Epithelial cell of proximal tubule (primary cell): Measurements from ENCODE around the gene CYSTM1. TPM values are rescaled to one million over a fixed set of nuclear protein-coding genes. Genes with fewer than 3 reads are reported as not detected.

Source experiments
- DNase-seq: peaks from one replicate; pipeline ENCODE4 v3.0.0-alpha.2; 2011; ENCODE audit warnings: low read depth
- H3K4me3 ChIP-seq: 2 replicates; pipeline ENCODE4 v1.5.1; 2011; ENCODE audit warnings: low read depth, mild to moderate bottlenecking, low read length
- total RNA-seq: library from RNA; depleted of rRNA; stranded (reverse); fragments of >200 nt; gene quantifications from 2 replicates; pipeline ENCODE4 v1.2.3, GENCODE V29; 2015
- TF ChIP-seq, protein P1 (sequence below): conservative IDR thresholded peaks from 2 replicates; pipeline ENCODE4 v1.5.1; 2012; ENCODE audit warnings: low read depth, mild to moderate bottlenecking, low read length

CYSTM1 gene
- total RNA-seq, 1 donor from 2014 or later = 161 TPM

DNA sequence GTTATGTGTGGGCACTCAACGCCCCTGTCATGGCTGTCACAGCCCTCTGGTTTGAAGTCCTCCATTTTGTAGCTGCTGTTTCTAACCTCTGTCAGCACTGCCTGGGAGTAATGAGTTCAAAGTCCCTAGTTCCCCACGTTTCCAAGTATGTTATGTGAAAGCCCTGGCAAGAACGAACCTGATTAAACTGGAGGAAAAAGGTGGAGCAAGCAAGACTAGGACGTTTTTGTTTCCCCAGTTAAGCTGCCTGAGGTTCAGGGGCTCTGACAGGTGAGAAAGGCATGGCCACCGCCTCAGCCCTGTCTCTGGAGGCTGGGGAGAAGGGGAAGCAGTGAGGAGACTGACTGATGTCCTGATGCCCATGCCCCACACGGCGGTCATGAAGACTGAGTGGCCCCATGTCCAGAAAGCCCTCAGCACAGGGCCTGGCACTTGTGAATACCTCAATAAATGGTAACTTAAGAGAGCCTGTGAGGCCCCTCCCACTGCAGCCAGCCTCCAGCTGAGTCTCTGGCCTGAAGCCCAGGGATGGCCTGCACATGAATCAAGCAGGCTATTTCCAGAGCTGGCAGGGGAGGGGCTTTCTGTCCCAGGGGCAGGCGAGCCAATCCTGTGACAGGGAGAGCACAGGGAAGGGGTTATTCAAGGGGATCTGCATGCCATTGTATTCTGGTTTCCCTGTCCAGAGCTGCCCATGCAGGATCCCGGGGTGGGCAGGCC is 66.2 kb downstream of the CYSTM1 start:
- TF ChIP-seq, protein P1, sequence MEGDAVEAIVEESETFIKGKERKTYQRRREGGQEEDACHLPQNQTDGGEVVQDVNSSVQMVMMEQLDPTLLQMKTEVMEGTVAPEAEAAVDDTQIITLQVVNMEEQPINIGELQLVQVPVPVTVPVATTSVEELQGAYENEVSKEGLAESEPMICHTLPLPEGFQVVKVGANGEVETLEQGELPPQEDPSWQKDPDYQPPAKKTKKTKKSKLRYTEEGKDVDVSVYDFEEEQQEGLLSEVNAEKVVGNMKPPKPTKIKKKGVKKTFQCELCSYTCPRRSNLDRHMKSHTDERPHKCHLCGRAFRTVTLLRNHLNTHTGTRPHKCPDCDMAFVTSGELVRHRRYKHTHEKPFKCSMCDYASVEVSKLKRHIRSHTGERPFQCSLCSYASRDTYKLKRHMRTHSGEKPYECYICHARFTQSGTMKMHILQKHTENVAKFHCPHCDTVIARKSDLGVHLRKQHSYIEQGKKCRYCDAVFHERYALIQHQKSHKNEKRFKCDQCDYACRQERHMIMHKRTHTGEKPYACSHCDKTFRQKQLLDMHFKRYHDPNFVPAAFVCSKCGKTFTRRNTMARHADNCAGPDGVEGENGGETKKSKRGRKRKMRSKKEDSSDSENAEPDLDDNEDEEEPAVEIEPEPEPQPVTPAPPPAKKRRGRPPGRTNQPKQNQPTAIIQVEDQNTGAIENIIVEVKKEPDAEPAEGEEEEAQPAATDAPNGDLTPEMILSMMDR = no peak
- no peak for DNase-seq

DNA sequence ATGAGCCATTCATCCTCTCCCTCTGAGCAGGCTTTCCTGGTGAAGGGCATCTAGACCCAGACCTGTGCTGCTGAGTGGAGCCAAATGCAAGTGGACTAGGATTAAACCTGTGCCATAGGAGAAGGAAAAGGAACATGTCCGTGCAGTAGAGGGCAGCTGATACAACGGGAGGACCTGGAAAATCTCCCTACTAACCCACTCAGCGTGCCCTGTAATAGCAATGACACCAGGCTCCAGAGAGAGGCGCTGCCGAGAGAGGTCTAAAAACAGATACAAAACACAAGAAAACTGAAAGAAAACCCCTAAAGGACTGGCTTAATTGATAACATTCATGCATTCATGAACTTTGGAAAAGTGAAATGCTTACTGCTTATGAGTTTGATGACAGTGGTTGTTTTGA is 67.1 kb downstream of the CYSTM1 start:
- no peak for DNase-seq
- no peak overlapping the region for H3K4me3 ChIP-seq
- TF ChIP-seq, protein P1 = peak; percentile 30

More for the DNA sequence above, 66.2 kb downstream of the CYSTM1 start:
- no peak overlapping the region for H3K4me3 ChIP-seq

DNA sequence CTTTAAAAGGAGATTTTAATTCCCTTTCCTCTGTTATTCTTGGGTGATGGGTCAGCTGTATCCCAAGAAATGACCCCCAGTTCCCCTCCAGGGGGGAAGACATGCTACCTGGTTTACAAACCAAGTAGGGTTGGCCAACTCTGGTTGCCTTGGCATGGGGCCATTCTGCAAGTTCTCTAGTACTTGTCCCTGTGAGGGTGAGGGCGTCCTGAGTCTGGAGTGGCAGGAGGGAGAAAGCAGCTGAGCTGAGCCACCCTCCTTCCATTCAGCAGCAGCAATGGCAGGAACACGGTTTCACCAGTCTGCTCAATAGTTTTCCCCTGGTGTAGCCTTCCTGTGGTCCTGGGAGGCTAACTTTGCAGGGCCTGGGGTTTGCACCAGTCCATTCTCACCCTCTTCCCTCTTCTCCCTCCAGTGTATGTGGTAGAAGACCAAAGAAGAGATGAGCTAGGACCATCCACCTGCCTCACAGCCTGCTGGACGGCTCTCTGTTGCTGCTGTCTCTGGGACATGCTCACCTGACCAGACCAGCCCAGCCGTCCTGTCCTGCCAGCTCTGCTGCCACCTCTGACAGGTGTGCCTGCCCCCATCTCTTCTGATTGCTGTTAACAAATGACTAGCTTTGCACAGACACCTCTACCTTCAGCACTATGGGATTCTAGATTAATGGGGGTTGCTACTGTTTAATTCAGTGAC is 68.0 kb downstream of the CYSTM1 start:
- TF ChIP-seq, protein P1 = no peak
- H3K4me3 ChIP-seq = no peak overlapping the region
- no peak for DNase-seq

DNA sequence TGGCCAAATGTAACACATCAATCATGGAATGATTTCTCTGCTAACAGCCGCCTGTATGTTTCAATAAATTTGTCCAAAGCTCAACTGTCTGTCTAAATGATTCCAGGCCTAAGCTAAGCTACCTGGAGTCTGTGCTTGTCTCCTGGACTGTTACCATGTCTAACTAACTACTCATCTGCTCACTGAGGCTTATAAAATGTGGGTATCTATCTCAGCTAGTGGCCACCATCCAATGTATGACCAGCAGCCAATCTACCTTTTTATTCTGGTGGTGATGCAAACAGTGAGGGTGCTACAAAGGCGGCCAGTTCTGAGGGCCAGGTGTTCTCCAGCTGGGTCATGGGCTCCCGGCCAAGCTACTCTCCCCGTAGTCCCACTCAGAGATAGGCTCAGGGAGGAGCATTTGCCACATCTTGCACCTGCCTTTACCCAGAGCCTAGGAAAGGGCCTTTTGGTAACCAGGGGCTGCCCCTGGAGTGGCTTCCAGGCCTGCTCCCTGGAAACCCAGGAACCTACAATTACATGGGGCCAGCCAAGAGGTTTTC is 68.8 kb downstream of the CYSTM1 start:
- H3K4me3 ChIP-seq = no peak overlapping the region
- no peak for DNase-seq
- TF ChIP-seq, protein P1 = no peak

DNA sequence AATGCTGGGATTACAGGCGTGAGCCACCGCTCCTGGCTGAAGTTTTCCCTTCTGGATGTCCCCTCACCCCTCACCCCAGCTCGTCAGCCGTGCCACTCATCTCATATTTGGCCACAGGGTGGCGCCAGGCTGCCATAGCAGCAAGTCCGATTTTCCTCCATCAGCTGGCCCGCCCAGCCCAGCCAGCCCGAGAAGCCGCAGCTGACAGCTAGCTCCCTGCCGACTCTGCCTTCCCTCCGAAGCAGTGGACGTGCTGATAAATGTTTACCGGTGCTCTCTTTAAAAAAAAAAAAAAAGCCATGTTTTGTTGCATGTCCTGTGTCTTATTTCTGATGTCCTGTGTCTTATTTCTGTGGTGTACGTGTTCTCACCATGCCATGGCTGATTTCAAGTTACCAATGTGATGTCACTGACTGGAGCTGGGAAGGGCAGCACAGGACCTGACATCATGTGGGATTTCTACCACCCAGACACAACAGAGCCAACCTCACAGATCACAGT is 69.6 kb downstream of the CYSTM1 start:
- no peak for DNase-seq
- no peak overlapping the region for H3K4me3 ChIP-seq
- TF ChIP-seq, protein P1 = peak; percentile 79

DNA sequence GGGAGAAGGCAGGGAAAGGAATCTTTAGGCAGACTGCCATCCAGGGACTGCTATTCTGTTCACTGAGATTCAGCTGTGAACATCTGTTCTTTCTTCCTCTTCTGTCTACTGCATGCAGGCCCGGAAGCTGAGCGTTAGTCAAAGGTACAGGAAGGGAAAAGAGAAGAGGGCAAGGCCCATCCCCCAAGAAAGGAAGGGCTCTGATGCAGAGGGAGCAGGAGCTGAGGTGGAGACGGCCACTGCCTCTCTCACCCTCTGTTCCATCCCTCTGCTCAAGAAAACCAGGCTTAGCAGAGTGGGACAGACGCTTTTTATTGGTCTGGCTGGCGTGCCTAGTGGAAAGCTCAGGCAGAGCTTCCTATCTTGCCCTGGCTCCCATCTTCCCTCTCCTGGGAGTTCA is 70.4 kb downstream of the CYSTM1 start:
- H3K4me3 ChIP-seq = no peak overlapping the region
- TF ChIP-seq, protein P1 = no peak
- DNase-seq = no peak
